ENCODE results near the gene B3GNT5.

The B3GNT5 gene

DNA sequence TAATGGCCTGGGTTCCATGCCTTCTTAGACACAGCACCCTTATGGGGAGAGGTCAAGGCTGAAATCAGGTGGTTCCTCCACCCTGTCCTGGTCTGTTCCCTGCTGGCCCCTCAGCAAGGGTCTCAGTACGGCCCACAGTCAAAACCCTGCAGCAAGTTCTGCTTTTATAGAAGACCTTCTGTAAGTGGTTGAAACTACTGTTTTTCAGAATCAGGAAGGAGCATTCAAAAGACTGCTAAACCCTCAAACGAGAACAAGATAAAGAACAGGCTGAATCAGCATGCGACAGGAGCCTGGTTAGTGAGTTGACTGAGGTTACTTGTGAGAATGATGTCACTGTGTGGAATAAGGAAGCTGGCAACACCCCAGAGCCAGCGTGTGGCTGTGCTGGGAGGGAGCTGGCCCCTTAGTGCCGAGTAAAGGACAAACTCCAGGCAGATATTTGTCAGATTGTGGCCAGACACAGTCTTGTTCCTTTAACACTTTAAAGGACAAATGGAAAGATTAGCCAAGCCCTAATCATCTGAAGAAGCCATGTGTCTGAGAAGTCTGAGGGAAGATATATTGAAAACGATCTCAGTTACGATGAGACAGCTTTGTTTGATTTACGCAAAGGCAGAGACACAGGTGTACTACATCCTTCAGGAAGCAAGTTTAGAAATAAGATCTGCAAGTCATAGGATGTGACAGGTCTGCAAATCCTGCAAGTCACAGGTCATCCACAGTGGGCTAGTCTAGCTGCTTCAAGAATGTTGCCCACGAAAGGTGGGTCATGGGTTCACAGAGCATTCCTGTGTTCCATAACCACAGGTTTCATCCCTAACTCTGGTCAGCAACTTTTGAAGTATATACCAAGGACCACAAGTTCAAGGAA lies 54.0 kb downstream of the B3GNT5 start:
- no peak for TF ChIP-seq CTCF (conservative IDR thresholded peaks at IDR 0.05)
- no peak overlapping the region for H3K27ac ChIP-seq

DNA sequence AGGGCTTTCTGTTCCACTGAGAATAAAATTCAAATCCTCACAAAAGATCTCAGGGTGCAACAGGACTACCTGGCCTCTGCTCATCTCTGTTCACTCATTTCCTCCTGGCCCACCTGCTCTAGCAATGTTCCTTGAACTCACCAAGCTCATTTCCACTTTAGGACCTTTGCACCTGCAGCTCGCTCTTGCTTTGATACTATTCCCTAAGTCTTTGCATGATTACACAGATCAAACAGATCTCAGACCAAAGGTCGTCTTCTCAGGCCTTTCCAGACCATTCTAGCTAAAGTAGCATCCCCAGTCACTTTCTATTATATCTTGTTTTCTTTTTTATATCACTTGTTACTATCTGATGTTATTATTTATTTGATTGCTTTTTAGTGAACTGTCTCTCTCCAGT lies 54.7 kb downstream of the B3GNT5 start:
- no peak for TF ChIP-seq CTCF (conservative IDR thresholded peaks at IDR 0.05)
- no peak overlapping the region for H3K27ac ChIP-seq

DNA sequence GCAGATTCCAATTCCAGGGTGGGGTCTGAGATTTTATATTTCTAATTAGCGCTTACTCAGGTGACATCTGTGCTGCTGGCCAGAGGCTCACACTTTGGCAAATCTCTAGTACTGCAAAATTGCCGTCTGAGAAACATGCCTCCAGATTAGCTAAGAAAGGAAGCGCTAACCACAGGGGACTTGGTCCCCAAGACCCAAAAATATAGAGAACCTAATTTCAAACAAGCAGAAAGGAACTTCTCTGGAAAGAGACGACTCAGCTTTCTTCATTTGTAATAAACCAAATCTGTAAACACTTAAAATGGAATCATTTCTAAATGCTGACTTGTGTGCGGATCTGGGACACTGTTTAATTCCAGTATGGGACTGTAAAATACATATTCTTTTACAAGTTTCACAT lies 55.7 kb downstream of the B3GNT5 start:
- no peak for TF ChIP-seq CTCF (conservative IDR thresholded peaks at IDR 0.05)
- H3K27ac ChIP-seq = no peak overlapping the region

GRCh38 chr3:183309276-183309675 lies 56.2 kb downstream of the B3GNT5 start:
- TF ChIP-seq CTCF (conservative IDR thresholded peaks at IDR 0.05) = no peak
- no peak overlapping the region for H3K27ac ChIP-seq

DNA sequence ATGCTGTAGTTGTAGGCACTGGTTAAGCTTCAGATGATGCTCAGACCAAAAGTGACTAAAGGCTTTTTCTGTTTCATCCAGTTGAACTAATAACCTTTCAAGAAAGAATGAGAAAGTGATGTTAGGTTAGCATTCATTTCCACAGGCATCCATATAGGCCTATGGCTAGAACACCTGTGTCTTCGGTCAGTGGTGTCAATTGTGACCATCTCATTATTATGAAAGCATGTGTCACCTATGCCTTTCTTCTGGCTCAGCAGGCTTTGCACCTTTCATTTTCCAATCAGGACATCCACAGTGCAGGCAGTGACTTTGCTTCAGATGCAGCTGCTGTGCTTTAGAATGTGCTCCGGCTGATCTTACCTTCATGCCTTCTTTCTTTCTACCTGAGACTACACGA lies 57.9 kb downstream of the B3GNT5 start:
- no peak for TF ChIP-seq CTCF (conservative IDR thresholded peaks at IDR 0.05)
- no peak overlapping the region for H3K27ac ChIP-seq

- H3K27ac ChIP-seq = no peak overlapping the region
- no peak for TF ChIP-seq CTCF (conservative IDR thresholded peaks at IDR 0.05)
Observed at GRCh38 chr3:183312433-183312832, 59.4 kb downstream of the B3GNT5 start.

- TF ChIP-seq CTCF (conservative IDR thresholded peaks at IDR 0.05) = no peak
- no peak overlapping the region for H3K27ac ChIP-seq
Observed at GRCh38 chr3:183313351-183313750, 60.3 kb downstream of the B3GNT5 start.

All from VCaP (cell line).